HepG2 (cell line): ENCODE data around the gene YIPF3. TPM values are rescaled to one million over a fixed set of nuclear protein-coding genes. Genes with fewer than 3 reads are reported as not detected.

ENCODE experiments used
- GLI4 ChIP-seq: sonication (generic); formaldehyde crosslinking; IDR thresholded peaks from 2 replicates; pipeline ENCODE4 v1.5.1; 2020; ENCODE audit warnings: missing genetic modification reagents, mild to moderate bottlenecking, moderate library complexity, borderline replicate concordance
- HIVEP1 ChIP-seq: sonication (generic); formaldehyde crosslinking; IDR thresholded peaks from 2 replicates; pipeline ENCODE4 v1.4.0; 2020; ENCODE audit warnings: mild to moderate bottlenecking, missing genetic modification reagents
- MED13 ChIP-seq: sonication (generic); formaldehyde crosslinking; IDR thresholded peaks from 2 replicates; pipeline ENCODE4 v1.5.0; 2020; ENCODE audit warnings: missing genetic modification reagents
- MIER3 ChIP-seq: IDR thresholded peaks from 2 replicates; pipeline ENCODE4 v1.6.1; 2016; ENCODE audit warnings: missing compliant biosample characterization, borderline replicate concordance
- PLRG1 ChIP-seq: fragments of 450-650 bp; conservative IDR thresholded peaks from 2 replicates; pipeline ENCODE4 v1.6.1; 2016
- RBM39 ChIP-seq: fragments of 200-400 bp; formaldehyde crosslinking; IDR thresholded peaks from one replicate; pipeline ENCODE4 v1.6.1; 2018; ENCODE audit warnings: antibody characterized with exemption, mild to moderate bottlenecking, low read depth, low read length; ENCODE audit not compliant: poor library complexity, severe bottlenecking
- SRSF4 ChIP-seq: fragments of 200-400 bp; formaldehyde crosslinking; IDR thresholded peaks from one replicate; pipeline ENCODE4 v1.6.1; 2018; ENCODE audit warnings: mild to moderate bottlenecking, low read depth, low read length, moderate library complexity; ENCODE audit not compliant: poor library complexity, severe bottlenecking
- TBX2 ChIP-seq: sonication (generic); formaldehyde crosslinking; IDR thresholded peaks from 2 replicates; pipeline ENCODE4 v1.5.0; 2020; ENCODE audit warnings: missing genetic modification reagents, mild to moderate bottlenecking, borderline replicate concordance
- ZKSCAN1 ChIP-seq: fragments of 150-350 bp; IDR thresholded peaks from 2 replicates; pipeline ENCODE4 v1.6.1; 2014; ENCODE audit warnings: low read length
- ZNF510 ChIP-seq: sonication (generic); formaldehyde crosslinking; IDR thresholded peaks from 2 replicates; pipeline ENCODE4 v1.4.0; 2020; ENCODE audit warnings: low read depth, mild to moderate bottlenecking, missing genetic modification reagents
- ZNF558 ChIP-seq: sonication (generic); formaldehyde crosslinking; IDR thresholded peaks from 2 replicates; pipeline ENCODE4 v1.9.0; 2022; ENCODE audit warnings: mild to moderate bottlenecking, missing genetic modification reagents, borderline replicate concordance
- ZNF83 ChIP-seq: sonication (generic); formaldehyde crosslinking; IDR thresholded peaks from 2 replicates; pipeline ENCODE4 v1.4.0; 2020; ENCODE audit warnings: missing genetic modification reagents, mild to moderate bottlenecking, borderline replicate concordance
- polyA plus RNA-seq, 8 experiments: library from polyadenylated mRNA; depleted of rRNA in 3 of 8; stranded (reverse) in 7 of 8; unstranded in 1 of 8; fragments of >200 nt; fragmentation: Illumina TruSeq in 4 of 8; extraction: Trizol in 4 of 8; gene quantifications; 2 replicates each; pipeline versions ENCODE4 v1.2.1 to v1.2.3, GENCODE V29; 2011 to 2016; ENCODE audit warnings: low read depth in 4 of 8, missing spikeins in 1 of 8, mixed read lengths in 1 of 8; ENCODE audit not compliant: insufficient read depth in 1 of 8
- total RNA-seq, 5 experiments: library from RNA; depleted of rRNA; stranded (reverse); fragments of >200 nt; fragmentation: Illumina TruSeq; extraction: Trizol; gene quantifications; 2 replicates each; pipeline ENCODE4 v1.2.3, GENCODE V29; 2016; ENCODE audit warnings: low read depth in 1 of 5
- TF ChIP-seq, protein P1 (sequence below): sonication (generic); formaldehyde crosslinking; IDR thresholded peaks from 2 replicates; pipeline ENCODE4 v1.4.0; 2020; ENCODE audit warnings: mild to moderate bottlenecking, missing genetic modification reagents, borderline replicate concordance
- TF ChIP-seq, protein P2 (sequence below): sonication (generic); formaldehyde crosslinking; IDR thresholded peaks from 2 replicates; pipeline ENCODE4 v1.5.0; 2020; ENCODE audit warnings: mild to moderate bottlenecking, missing genetic modification reagents
- TF ChIP-seq, protein P3 (sequence below): sonication (generic); formaldehyde crosslinking; IDR thresholded peaks from 2 replicates; pipeline ENCODE4 v1.4.0; 2020; ENCODE audit warnings: missing genetic modification reagents
- TF ChIP-seq, protein P4 (sequence below): sonication (generic); formaldehyde crosslinking; IDR thresholded peaks from 2 replicates; pipeline ENCODE4 v1.5.1; 2020; ENCODE audit warnings: missing genetic modification reagents, mild to moderate bottlenecking, borderline replicate concordance
- TF ChIP-seq, protein P5 (sequence below): IDR thresholded peaks from 2 replicates; pipeline ENCODE4 v1.6.1; 2016; ENCODE audit warnings: low read depth, borderline replicate concordance

The YIPF3 gene
- total and polyA plus RNA-seq, 2 of the 13 experiments (the other 11 are each of a cell fraction or from before 2014, with no cell fraction given) = 107 to 206 TPM

DNA sequence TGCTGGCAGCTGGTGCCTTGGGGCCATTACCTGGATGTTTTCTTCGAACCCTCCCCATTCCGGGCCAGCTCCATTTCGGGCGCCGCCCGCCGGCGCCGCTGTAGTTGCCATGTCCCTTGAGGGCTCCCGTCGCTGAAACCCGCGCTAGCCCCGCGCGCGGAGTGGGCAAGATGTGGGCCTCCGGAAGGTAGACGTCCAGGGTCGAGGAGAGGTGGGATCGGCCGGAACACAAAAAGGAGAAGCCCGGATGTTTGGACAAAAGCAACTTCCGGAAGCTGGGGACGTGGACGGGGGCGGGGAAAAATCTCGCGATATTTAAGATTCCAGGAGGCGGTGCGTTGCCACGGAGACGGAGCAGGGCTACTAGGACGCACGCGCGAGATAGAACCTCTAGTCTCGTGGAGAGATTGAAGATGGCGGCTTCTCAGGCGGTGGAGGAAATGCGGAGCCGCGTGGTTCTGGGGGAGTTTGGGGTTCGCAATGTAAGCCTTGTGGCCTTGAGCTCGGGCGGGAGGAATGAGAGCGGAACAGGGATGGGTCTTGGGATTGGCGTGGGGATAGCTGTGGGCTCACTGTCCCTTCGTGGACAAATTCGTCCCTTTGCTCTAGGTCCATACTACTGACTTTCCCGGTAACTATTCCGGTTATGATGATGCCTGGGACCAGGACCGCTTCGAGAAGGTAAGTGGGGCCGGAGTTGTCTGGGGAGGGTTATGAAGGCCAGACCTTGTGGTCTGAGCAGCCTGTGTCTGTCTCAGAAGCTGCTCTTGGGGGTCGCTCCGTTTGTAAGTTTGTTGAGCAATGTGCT, at the start of gene YIPF3, which contains the start of gene POLR1C (continued):
- TF ChIP-seq, protein P1, sequence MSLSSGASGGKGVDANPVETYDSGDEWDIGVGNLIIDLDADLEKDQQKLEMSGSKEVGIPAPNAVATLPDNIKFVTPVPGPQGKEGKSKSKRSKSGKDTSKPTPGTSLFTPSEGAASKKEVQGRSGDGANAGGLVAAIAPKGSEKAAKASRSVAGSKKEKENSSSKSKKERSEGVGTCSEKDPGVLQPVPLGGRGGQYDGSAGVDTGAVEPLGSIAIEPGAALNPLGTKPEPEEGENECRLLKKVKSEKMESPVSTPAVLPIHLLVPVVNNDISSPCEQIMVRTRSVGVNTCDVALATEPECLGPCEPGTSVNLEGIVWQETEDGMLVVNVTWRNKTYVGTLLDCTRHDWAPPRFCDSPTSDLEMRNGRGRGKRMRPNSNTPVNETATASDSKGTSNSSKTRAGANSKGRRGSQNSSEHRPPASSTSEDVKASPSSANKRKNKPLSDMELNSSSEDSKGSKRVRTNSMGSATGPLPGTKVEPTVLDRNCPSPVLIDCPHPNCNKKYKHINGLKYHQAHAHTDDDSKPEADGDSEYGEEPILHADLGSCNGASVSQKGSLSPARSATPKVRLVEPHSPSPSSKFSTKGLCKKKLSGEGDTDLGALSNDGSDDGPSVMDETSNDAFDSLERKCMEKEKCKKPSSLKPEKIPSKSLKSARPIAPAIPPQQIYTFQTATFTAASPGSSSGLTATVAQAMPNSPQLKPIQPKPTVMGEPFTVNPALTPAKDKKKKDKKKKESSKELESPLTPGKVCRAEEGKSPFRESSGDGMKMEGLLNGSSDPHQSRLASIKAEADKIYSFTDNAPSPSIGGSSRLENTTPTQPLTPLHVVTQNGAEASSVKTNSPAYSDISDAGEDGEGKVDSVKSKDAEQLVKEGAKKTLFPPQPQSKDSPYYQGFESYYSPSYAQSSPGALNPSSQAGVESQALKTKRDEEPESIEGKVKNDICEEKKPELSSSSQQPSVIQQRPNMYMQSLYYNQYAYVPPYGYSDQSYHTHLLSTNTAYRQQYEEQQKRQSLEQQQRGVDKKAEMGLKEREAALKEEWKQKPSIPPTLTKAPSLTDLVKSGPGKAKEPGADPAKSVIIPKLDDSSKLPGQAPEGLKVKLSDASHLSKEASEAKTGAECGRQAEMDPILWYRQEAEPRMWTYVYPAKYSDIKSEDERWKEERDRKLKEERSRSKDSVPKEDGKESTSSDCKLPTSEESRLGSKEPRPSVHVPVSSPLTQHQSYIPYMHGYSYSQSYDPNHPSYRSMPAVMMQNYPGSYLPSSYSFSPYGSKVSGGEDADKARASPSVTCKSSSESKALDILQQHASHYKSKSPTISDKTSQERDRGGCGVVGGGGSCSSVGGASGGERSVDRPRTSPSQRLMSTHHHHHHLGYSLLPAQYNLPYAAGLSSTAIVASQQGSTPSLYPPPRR = 0 out of 2 replicates have a peak, but pooled peaks have one; percentile 22
- TF ChIP-seq RBM39 (peak; percentile 97), MIER3 (CRISPR knock-in tag) (0 out of 2 replicates have a peak, but pooled peaks have one; percentile 55), GLI4 (CRISPR knock-in tag) (no peak), ZNF83 (CRISPR knock-in tag) (no peak; the same call in 1 of the 2 replicates), MED13 (CRISPR knock-in tag) (peak; percentile 84; the same call in 1 of the 2 replicates), PLRG1 (no peak), TBX2 (peak; percentile 68; the same call in 1 of the 2 replicates), ZNF558 (no peak), SRSF4 (no peak), HIVEP1 (CRISPR knock-in tag) (peak; percentile 95), ZNF510 (CRISPR knock-in tag) (peak; percentile 64; the same call in 1 of the 2 replicates), ZKSCAN1 (no peak)
- TF ChIP-seq, protein P2, sequence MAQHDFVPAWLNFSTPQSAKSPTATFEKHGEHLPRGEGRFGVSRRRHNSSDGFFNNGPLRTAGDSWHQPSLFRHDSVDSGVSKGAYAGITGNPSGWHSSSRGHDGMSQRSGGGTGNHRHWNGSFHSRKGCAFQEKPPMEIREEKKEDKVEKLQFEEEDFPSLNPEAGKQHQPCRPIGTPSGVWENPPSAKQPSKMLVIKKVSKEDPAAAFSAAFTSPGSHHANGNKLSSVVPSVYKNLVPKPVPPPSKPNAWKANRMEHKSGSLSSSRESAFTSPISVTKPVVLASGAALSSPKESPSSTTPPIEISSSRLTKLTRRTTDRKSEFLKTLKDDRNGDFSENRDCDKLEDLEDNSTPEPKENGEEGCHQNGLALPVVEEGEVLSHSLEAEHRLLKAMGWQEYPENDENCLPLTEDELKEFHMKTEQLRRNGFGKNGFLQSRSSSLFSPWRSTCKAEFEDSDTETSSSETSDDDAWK (CRISPR knock-in tag) = no peak
- TF ChIP-seq, protein P3, sequence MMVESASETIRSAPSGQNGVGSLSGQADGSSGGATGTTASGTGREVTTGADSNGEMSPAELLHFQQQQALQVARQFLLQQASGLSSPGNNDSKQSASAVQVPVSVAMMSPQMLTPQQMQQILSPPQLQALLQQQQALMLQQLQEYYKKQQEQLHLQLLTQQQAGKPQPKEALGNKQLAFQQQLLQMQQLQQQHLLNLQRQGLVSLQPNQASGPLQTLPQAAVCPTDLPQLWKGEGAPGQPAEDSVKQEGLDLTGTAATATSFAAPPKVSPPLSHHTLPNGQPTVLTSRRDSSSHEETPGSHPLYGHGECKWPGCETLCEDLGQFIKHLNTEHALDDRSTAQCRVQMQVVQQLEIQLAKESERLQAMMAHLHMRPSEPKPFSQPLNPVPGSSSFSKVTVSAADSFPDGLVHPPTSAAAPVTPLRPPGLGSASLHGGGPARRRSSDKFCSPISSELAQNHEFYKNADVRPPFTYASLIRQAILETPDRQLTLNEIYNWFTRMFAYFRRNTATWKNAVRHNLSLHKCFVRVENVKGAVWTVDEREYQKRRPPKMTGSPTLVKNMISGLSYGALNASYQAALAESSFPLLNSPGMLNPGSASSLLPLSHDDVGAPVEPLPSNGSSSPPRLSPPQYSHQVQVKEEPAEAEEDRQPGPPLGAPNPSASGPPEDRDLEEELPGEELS = peak; percentile 73
- TF ChIP-seq, protein P4, sequence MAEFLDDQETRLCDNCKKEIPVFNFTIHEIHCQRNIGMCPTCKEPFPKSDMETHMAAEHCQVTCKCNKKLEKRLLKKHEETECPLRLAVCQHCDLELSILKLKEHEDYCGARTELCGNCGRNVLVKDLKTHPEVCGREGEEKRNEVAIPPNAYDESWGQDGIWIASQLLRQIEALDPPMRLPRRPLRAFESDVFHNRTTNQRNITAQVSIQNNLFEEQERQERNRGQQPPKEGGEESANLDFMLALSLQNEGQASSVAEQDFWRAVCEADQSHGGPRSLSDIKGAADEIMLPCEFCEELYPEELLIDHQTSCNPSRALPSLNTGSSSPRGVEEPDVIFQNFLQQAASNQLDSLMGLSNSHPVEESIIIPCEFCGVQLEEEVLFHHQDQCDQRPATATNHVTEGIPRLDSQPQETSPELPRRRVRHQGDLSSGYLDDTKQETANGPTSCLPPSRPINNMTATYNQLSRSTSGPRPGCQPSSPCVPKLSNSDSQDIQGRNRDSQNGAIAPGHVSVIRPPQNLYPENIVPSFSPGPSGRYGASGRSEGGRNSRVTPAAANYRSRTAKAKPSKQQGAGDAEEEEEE = no peak
- TF ChIP-seq, protein P5, sequence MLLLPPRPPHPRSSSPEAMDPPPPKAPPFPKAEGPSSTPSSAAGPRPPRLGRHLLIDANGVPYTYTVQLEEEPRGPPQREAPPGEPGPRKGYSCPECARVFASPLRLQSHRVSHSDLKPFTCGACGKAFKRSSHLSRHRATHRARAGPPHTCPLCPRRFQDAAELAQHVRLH = peak; percentile 85; the same call in 1 of the 2 replicates
